Keratinocyte (primary cell): ENCODE data around the gene ZNF69. TPM values are rescaled to one million over a fixed set of nuclear protein-coding genes. Genes with fewer than 3 reads are reported as not detected.
A peak's percentile ranks its signal among the peaks of the same experiment; 100 is the strongest.

ENCODE experiments used
- DNase-seq: peaks from one replicate; pipeline ENCODE4 v3.0.0-alpha.2; 2011; ENCODE audit warnings: low read depth, missing footprints, low spot score
- FAIRE-seq: peaks from 2 replicates; lab custom pipeline; 2011; peaks lifted over from hg19 to GRCh38; lab: Jason Lieb, UNC
- H2AFZ ChIP-seq: 2 replicates; pipeline ENCODE4 v1.6.0; 2012; ENCODE audit warnings: low read length, control low read depth, inconsistent platforms; ENCODE audit not compliant: control insufficient read depth
- H3K27ac ChIP-seq: 2 replicates; pipeline ENCODE4 v1.5.1; 2011; ENCODE audit warnings: low read length; ENCODE audit not compliant: control insufficient read depth, insufficient read depth
- H3K27me3 ChIP-seq: 3 replicates; pipeline ENCODE4 v1.6.0; 2011; ENCODE audit warnings: low read length; ENCODE audit not compliant: control insufficient read depth, insufficient read depth; ENCODE audit errors: extremely low read depth
- H3K36me3 ChIP-seq, 2 experiments: 2 replicates in 1 of 2; 3 replicates in 1 of 2; pipeline ENCODE4 v1.5.1; 2011; ENCODE audit warnings: low read length in 2 of 2, mild to moderate bottlenecking in 1 of 2; ENCODE audit not compliant: control insufficient read depth in 2 of 2, insufficient read depth in 2 of 2; ENCODE audit errors: extremely low read depth in 1 of 2
- H3K4me1 ChIP-seq: 3 replicates; pipeline ENCODE4 v1.5.1; 2011; ENCODE audit warnings: low read length; ENCODE audit not compliant: control insufficient read depth, insufficient read depth; ENCODE audit errors: extremely low read depth
- H3K4me2 ChIP-seq: 3 replicates; pipeline ENCODE4 v1.6.0; 2011; ENCODE audit warnings: low read depth, low read length; ENCODE audit not compliant: control insufficient read depth, insufficient read depth; ENCODE audit errors: extremely low read depth
- H3K4me3 ChIP-seq, 3 experiments: fragments of 200-600 bp in 1 of 3; sonication (generic) in 1 of 3; 2 replicates in 2 of 3; 3 replicates in 1 of 3; pipeline ENCODE4 v1.5.1; 2011 to 2016; ENCODE audit warnings: low read length in 3 of 3, mild to moderate bottlenecking in 3 of 3, control low read depth in 2 of 3, inconsistent platforms in 1 of 3, low read depth in 1 of 3, mixed read lengths in 1 of 3, mixed run types in 1 of 3, moderate library complexity in 1 of 3; ENCODE audit not compliant: control insufficient read depth in 2 of 3, insufficient read depth in 2 of 3; ENCODE audit errors: extremely low read depth in 1 of 3
- H3K79me2 ChIP-seq: 2 replicates; pipeline ENCODE4 v1.6.0; 2012; ENCODE audit warnings: low read length; ENCODE audit not compliant: control insufficient read depth, insufficient read depth
- H3K9ac ChIP-seq: 3 replicates; pipeline ENCODE4 v1.6.0; 2011; ENCODE audit warnings: low read length; ENCODE audit not compliant: control insufficient read depth, insufficient read depth; ENCODE audit errors: extremely low read depth
- H3K9me1 ChIP-seq: 3 replicates; pipeline ENCODE4 v1.6.0; 2011; ENCODE audit warnings: low read length; ENCODE audit not compliant: control insufficient read depth, insufficient read depth; ENCODE audit errors: extremely low read depth
- H3K9me3 ChIP-seq: 2 replicates; pipeline ENCODE4 v1.5.1; 2012; ENCODE audit warnings: low read depth, low read length; ENCODE audit not compliant: control insufficient read depth
- H4K20me1 ChIP-seq: 3 replicates; pipeline ENCODE4 v1.6.0; 2011; ENCODE audit warnings: low read length; ENCODE audit not compliant: control insufficient read depth, insufficient read depth; ENCODE audit errors: extremely low read depth
- EZH2 ChIP-seq: IDR thresholded peaks from one replicate; pipeline ENCODE4 v1.6.1; 2012; ENCODE audit warnings: inconsistent platforms, mild to moderate bottlenecking, low read length, moderate library complexity
- dilution Hi-C: fragments of 300-500 bp; cut with MboI; formaldehyde crosslinking; loops from one replicate; pipeline ENCODE4 v1.7.0; 2020; ENCODE audit warnings: low sequenced_read_pairs; ENCODE audit not compliant: extremely low pct_ligation_motif_present
- polyA plus RNA-seq, 5 experiments: library from polyadenylated mRNA; depleted of rRNA in 3 of 5; stranded (reverse) in 3 of 5; stranded (forward) in 1 of 5; unstranded in 1 of 5; fragments of >200 nt; gene quantifications; 1 replicate in 1 of 5; 2 replicates in 3 of 5; 3 replicates in 1 of 5; pipeline versions ENCODE4 v1.2.1 to v1.2.3, GENCODE V29; 2011 to 2012; ENCODE audit warnings: missing spikeins in 2 of 5, low read depth in 1 of 5, low replicate concordance in 1 of 5
- TF ChIP-seq, protein P1 (sequence below), 3 experiments: IDR thresholded peaks in 1 of 3; conservative IDR thresholded peaks in 1 of 3; optimal IDR thresholded peaks in 1 of 3; 2 replicates in 2 of 3; 3 replicates in 1 of 3; pipeline versions ENCODE3 to v1.5.1; 2011; ENCODE audit warnings: low read length in 3 of 3, mild to moderate bottlenecking in 3 of 3, moderate library complexity in 2 of 3, control low read depth in 1 of 3, inconsistent platforms in 1 of 3; ENCODE audit not compliant: insufficient read depth in 2 of 3; ENCODE audit errors: extremely low read depth in 1 of 3

Gene ZNF69
- polyA plus RNA-seq, 1 donor (not counting 4 experiments of a cell fraction or from before 2014, with no cell fraction given), result 0.56 TPM

GRCh38 chr19:11880598-11880997, 7.0 kb upstream of the ZNF69 start:
- FAIRE-seq, result no peak
- Histone ChIP-seq H2AFZ (no peak overlapping the region), H4K20me1 (no peaks in the 10 kb centered on the region), H3K36me3 (no peaks in the 10 kb centered on the region), H3K9ac (no peak overlapping the region), H3K4me1 (no peaks in the 10 kb centered on the region), H3K4me2 (no peak overlapping the region), H3K4me3 (no peak overlapping the region), H3K27ac (no peak overlapping the region), H3K9me1 (no peaks in the 10 kb centered on the region), H3K27me3 (no peaks in the 10 kb centered on the region), H3K79me2 (no peaks in the 10 kb centered on the region), H3K9me3 (no peaks in the 10 kb centered on the region)
- DNase-seq, result no peak
- dilution Hi-C loops, result loop anchor here (5.0 kb wide), 1 partner anchor 33 kb away; the partner anchor contains the start of gene ZNF439
- TF ChIP-seq, protein P1, sequence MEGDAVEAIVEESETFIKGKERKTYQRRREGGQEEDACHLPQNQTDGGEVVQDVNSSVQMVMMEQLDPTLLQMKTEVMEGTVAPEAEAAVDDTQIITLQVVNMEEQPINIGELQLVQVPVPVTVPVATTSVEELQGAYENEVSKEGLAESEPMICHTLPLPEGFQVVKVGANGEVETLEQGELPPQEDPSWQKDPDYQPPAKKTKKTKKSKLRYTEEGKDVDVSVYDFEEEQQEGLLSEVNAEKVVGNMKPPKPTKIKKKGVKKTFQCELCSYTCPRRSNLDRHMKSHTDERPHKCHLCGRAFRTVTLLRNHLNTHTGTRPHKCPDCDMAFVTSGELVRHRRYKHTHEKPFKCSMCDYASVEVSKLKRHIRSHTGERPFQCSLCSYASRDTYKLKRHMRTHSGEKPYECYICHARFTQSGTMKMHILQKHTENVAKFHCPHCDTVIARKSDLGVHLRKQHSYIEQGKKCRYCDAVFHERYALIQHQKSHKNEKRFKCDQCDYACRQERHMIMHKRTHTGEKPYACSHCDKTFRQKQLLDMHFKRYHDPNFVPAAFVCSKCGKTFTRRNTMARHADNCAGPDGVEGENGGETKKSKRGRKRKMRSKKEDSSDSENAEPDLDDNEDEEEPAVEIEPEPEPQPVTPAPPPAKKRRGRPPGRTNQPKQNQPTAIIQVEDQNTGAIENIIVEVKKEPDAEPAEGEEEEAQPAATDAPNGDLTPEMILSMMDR (optimal IDR thresholded peaks at IDR 0.05 in 1 of 3, IDR thresholded peaks at IDR 0.05 in 1 of 3, conservative IDR thresholded peaks at IDR 0.05 in 1 of 3; ENCODE audit: extremely low read depth in 1 of 3, insufficient read depth in 2 of 3, low read length in 3 of 3), result no peak
- no peak for TF ChIP-seq EZH2

- TF ChIP-seq, protein P1 (optimal IDR thresholded peaks at IDR 0.05 in 1 of 3, IDR thresholded peaks at IDR 0.05 in 1 of 3, conservative IDR thresholded peaks at IDR 0.05 in 1 of 3; ENCODE audit: extremely low read depth in 1 of 3, insufficient read depth in 2 of 3, low read length in 3 of 3), result peak; percentile 64 to 80 (median 77)
- TF ChIP-seq EZH2, result no peak
- no peaks in the 10 kb centered on the region for H3K4me1 ChIP-seq
- H3K9me1 ChIP-seq, result no peaks in the 10 kb centered on the region
- no peak overlapping the region for H3K4me3 ChIP-seq
- no peak for FAIRE-seq
- no peaks in the 10 kb centered on the region for H3K36me3 ChIP-seq
- no peak overlapping the region for H3K4me2 ChIP-seq
- H4K20me1 ChIP-seq, result no peaks in the 10 kb centered on the region
- H3K9me3 ChIP-seq, result no peaks in the 10 kb centered on the region
- dilution Hi-C loops, result loop anchor here (5.0 kb wide), 1 partner anchor 34 kb away; the partner anchor contains the start of gene ZNF439
- no peak for DNase-seq
- H3K9ac ChIP-seq, result no peak overlapping the region
- H3K27me3 ChIP-seq, result no peaks in the 10 kb centered on the region
- no peak overlapping the region for H2AFZ ChIP-seq
- no peak overlapping the region for H3K27ac ChIP-seq
- H3K79me2 ChIP-seq, result no peaks in the 10 kb centered on the region
Measured at GRCh38 chr19:11881151-11881800, 6.3 kb upstream of the ZNF69 start.
